Globus pallidus (tissue), 1 donor: ENCODE data around the gene SLC26A5.
A peak's percentile ranks its signal among the peaks of the same experiment; 100 is the strongest.
"Not testable (repeated sequence)": the region's sequence is repeated elsewhere in the genome, so short reads cannot be mapped to it uniquely, and the experiment has no call there.

Experiments used
- DNase-seq: peaks from one replicate; pipeline ENCODE4 v3.0.0-alpha.2; 2015; ENCODE audit warnings: low spot score

Gene SLC26A5

GRCh38 chr7:103446049-103446520, at the start of gene SLC26A5:
Gene SLC26A5, minus strand, starts transcription at chr7:103446207. Its CDS starts 24,693 bp downstream, at chr7:103421514.
- no peak for DNase-seq

GRCh38 chr7:103487419-103487818, 41.4 kb upstream of the SLC26A5 start:
- no peak for DNase-seq

- DNase-seq, result not testable (repeated sequence)
Measured at GRCh38 chr7:103486873-103487272, 40.9 kb upstream of the SLC26A5 start.

- no peak for DNase-seq
Measured at GRCh38 chr7:103480771-103481170, 34.8 kb upstream of the SLC26A5 start.

- no peak for DNase-seq
Measured at GRCh38 chr7:103474956-103475355, 28.9 kb upstream of the SLC26A5 start.

- DNase-seq, result no peak
Measured at GRCh38 chr7:103469095-103469948, 23.3 kb upstream of the SLC26A5 start.

GRCh38 chr7:103466814-103467213, 20.8 kb upstream of the SLC26A5 start:
- no peak for DNase-seq

GRCh38 chr7:103462358-103462757, 16.4 kb upstream of the SLC26A5 start:
- no peak for DNase-seq

- peak; percentile 46 for DNase-seq
Measured at GRCh38 chr7:103447073-103447960, 1.3 kb upstream of the SLC26A5 start.

- no peak for DNase-seq
Measured at GRCh38 chr7:103445228-103446048, 569 bp downstream of the SLC26A5 start.

GRCh38 chr7:103439661-103440060, 6.3 kb downstream of the SLC26A5 start:
- DNase-seq, result no peak

- no peak for DNase-seq
Measured at GRCh38 chr7:103437623-103438022, 8.4 kb downstream of the SLC26A5 start.

- DNase-seq, result no peak
Measured at GRCh38 chr7:103432712-103433111, 13.3 kb downstream of the SLC26A5 start.

GRCh38 chr7:103425177-103425576, 20.8 kb downstream of the SLC26A5 start:
- no peak for DNase-seq

- no peak for DNase-seq
Measured at GRCh38 chr7:103423467-103424179, 22.4 kb downstream of the SLC26A5 start.

- no peak for DNase-seq
Measured at GRCh38 chr7:103420857-103421384, 25.1 kb downstream of the SLC26A5 start.

GRCh38 chr7:103418241-103418640, 27.8 kb downstream of the SLC26A5 start:
- DNase-seq, result no peak

- DNase-seq, result no peak
Measured at GRCh38 chr7:103413407-103413806, 32.6 kb downstream of the SLC26A5 start.

GRCh38 chr7:103412151-103412550, 33.9 kb downstream of the SLC26A5 start:
- no peak for DNase-seq

- DNase-seq, result not testable (repeated sequence)
Measured at GRCh38 chr7:103405789-103406613, 40.0 kb downstream of the SLC26A5 start.
